Bone marrow (tissue), 2 donors: ENCODE results near the gene MAP1LC3B2.

Experiments
- DNase-seq, 2 donors: peaks; one replicate each; lab custom pipeline; 2025; lab: John Stamatoyannopoulos, UW

MAP1LC3B2 gene

DNA sequence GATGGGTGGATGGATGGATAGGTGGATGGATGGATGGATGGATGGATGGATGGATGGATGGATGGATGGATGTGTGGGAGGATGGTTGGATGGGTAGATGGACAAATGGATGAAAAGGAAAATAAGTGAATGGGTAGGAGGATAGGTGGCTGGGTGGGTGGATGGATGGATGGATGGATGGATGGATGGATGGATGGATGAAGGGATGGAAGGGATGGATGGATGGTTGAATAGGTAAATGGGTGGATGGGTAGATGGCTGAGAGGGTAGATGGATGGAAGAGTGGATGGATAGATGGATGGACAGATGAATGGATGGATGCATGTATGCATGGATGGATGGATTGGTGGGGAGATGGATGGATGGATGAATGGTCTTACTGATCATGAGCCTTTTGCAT lies 36.5 kb downstream of the MAP1LC3B2 start:
- no peak for DNase-seq

DNA sequence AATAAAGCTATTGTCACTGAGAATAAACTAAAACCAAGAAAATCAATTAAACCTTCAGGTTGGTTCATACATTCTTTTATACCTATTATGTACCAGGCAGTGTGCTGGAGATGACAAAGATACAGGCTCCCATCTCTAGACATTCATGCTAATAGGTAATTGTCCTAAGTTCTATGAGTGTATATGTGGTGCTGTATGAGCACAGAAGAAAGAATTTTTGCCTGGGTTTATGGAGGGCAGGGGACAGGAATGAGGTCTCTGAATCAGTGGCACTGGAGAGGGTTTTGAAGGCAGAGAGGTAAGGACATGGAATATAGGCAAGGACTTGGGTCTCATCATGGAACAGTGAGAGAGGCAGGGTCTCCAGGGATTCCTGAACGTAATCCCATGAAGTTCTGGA lies 38.7 kb downstream of the MAP1LC3B2 start:
- DNase-seq = no peak

DNA sequence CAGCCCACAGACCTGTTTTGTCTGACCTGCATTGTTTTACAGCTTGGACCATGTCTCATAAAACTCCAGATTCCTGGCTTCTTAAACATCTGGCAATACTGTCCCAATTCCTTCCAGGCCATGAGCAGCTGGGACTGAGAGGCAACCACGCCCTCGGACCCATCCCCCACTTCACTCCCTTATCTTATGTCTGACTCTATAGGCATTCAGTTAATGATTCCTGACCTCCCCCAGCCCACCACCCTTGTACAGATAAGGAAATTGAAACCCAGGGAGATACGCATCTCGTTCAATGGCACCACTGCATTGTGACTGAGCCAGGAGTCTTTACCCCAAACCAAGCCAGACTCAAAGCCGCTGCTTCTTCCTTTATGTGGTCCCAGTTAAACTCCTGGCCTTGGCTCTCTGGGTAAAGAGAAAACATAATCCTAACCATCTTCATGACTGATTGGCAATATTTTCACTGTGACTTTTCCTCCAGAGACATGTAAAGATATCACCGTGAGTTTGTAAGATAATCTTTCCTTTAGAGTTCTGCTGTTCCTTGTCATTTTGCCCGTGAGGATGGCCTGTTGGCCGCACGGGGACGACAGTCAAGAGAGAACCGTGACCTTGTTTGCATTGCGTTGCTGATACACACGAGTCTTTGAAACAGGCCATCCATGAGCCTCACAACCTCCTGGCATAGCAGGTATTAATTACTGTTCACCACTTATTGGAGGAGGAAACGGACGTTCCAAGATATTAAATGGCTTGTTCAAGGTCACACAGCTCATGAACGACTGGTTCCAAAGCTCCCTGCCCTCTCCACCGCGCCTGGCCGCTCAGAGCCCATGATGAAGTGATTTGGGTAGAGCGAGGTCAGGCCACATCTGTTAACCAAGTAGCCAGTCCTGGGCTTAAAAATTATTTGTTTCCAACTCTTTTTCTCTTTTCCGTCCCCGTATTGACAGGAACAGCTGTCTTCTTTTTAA lies 39.4 kb downstream of the MAP1LC3B2 start:
- DNase-seq = no peak

DNA sequence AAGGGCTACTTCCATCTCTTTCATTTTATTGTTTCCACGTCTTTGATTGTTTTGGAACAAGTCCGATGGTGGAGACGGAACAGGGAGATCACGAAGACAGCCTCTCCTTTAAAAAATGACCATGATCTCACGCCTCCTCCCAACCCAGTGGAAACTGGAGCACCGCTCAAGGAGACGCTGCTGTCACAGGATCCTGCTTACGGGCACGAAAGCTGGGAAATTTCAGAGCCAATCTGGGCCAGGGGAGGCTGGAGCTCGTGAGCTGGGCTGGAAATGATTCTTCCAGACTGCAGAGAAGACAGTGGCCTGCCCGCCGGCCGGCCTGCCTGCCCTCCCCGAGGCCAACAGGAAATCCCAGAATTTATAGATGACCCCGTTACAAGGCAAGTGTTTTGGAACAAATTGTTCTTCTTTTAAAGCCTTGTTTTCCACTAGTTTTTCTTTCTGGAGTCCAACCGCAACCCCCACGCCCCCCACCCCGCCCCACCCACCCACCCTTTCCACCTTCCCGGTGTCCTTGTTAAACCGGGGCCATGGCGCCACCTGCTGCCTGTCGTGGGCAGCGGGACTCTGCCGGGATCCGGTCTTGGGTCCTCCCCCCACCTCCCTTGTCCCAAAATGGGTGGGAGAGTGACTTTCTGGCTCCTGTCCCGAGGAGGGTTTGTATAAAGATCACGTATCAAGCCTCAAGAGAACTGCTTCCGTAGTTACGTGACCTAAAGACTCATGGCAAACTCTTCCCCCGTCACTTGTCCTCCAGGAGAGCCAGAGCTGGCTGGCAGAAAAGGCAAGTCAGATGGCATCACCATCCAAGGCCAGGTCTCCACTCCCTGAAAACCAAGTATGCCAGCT lies 40.3 kb downstream of the MAP1LC3B2 start:
- peak in 1 of 2 donors; percentile 33 for DNase-seq

DNA sequence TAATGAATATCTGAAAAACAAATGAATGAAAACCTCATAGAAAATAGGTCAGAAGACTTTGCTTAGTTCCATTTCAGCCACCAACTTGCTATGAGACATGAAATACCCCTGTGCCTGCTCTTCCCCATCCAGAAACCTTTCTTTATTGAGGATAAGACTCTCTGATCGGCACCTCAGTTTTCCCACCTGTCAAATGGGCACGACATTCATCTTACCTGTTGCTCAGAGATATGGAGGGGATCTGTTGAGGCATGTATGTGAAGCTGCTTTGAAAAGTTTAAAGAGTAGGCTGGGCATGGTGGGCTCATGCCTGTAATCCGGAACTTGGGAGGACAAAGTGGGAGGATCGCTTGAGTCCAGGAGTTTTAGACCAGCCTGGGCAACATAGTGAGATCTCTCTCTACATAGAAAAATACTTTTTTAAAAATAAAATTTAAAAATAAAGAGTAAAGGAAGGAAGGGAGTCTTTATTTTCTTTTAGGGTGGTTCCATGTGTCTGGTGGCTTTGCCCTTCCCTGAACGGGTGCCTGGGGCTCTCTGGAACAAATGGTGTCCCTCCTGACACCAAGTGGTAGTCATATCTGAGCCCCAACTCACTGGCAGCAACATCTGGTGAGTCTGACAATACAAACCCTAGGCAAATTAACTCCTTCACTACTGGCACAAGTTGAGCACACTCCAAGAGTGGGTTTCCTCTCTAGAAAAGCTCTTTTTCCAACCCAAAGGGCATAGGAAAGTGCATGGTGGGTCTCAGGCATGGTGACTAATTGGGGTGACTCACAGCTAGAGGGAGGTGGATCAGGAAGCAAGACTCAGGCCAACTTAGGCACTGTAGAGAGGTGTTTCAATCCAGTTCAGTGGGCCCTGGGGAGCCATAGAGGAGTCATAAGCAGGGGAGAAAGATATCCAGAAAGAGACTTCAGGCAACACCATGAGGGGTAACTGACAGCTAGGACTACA lies 42.1 kb downstream of the MAP1LC3B2 start:
- peak; percentile 38 to 99 for DNase-seq

DNA sequence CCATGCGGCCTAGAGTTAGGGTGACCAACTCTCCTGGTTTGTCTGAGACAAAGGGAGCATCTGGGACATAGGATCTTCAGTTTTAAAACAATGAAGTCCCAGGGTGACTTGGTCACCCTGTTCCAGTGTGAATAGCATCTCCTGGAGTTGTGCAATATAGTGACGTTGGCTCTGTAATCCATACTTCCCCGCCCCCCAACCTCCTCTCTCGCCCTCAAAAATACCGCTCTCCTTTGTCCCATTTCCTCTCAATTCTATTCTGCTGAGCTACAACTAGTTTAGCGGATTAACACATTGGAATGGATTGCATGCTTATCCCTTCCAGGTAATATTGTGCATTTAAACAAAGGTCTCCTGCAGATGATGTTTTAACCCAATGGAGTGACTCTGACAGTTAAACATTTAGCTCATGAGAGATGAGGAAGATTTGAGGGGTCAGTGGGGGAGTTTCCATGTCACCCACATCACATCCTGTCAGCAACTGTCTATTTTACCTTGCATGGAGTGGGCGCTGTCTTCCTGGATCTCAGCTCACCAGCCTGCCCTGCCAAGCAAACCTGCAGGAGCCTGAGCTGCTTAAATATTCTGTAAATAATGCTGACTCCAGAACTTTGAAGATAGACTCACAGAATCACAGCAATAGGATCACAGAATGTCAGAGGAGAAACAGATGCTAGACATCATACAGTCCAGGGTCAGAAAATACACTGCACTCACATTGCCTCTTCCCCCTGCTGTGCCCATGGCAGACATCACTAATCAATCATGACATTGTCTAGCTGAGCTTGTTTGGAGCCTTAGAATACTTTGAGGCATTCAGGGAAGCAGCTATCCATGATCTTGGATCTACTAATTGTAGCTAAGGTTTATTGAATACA lies 43.0 kb downstream of the MAP1LC3B2 start:
- peak in 1 of 2 donors; percentile 10 for DNase-seq

DNA sequence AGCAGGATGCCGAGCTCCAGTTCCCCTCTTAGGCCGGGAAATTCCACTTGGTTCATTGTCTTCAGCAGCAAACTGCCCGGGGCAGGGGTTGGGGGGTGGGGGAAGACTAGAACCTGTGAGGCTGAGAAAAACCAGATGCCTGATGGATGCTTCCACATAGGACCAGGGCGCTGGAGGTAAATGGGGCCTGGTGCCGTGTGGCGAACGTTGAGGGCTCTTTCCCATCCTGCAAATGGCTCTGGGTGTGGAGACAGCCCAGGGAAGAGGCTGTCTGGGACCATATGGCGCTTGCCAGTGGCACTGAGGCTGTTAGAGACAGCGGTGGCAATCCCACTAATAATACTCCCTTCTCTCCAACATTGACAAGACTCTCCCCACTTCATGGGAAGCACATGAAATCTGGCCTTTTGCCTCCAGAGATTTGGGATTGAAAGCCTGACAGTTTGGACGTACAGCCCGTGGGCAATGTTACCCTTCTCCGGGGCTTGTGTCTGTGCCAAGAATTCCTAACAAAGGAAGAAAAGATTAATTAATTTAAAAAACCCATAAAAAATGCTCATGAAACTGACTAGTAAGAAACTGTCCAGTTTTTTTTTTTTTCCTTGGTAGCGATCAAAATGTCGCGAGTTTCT lies 44.5 kb downstream of the MAP1LC3B2 start:
- DNase-seq = no peak

DNA sequence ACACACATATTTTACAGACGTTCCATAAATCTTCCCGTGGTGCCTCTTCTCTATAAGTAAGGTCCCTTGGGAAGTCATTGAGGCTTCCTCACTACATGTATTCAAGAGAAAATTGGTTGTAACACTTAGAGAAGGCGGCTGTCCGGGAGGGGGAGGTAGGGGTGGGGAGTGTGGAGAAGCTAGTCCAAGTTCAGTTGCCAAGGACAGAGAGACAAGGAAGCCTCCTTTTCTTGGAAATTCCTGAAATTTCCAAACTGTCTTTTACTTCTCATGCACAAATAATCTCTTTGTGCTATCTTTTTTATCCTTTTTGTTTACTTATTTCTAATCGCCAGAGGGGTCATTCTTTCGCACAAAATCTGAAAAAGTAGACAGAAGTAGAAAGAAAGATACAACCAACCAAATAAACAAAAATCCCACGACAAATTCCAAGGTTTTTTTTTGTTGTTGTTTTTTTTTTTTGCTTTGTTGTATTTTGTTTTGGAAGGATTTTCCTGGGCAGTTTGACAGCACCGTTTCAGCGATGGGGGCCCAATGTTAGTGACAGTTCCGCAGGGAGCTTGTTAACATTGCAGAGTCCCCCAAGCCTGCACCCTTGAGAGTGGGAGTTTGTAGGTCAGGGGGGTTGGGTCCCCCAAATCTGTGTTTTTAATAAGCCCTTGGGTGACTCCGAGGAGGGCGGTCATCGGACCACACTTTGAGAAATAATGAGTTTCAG lies 45.2 kb downstream of the MAP1LC3B2 start:
- DNase-seq = no peak

DNA sequence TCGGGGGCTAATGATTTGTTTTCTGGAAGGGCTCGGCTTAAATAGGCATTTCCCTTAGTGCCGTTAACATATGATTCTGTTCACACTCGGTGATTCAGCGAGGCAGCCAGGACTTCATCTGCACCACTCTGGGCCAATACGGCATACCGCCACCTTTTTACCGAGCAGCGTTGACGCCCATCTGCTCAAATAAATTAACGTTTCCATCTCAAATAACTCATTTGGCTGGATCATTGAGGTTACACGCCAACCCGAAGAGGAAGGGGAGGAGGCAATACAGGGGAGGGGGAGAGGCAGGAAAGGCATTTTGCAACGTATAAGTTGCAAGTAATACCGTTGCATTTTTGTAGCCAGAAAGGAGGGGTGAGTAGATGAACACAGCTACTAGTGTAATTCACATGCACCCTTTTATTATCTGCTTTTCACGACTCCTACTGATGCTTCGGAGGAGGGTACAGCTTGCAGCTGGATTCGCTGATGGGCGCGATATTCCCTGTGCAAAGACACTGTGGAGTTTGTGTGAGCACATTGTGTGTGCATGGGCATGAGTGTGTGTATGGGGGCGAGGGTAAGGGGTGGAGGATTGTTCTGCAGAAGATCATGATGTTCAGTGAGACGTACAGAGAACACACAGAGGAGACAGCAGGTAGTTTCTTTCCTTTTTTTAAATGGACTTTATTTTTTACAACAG lies 45.9 kb downstream of the MAP1LC3B2 start:
- no peak for DNase-seq

DNA sequence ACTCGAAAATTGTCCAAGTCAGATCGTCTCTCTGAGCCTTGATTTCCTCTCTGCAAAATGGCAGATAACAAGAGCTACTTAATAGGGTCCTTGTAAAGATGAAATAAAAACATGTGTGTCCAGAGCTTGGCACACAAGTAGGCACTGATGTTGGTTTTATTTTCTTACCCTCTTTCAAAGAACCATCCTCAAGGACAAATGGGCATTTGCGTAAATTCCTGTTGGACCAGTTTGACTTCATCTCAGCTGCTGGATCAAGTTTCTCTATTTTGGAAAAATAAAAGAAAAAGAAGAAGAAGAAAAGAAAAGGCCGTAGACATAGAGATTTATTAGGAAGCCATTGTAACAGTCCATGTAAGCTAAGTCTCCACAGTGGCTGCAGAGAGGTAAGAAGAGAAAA lies 47.2 kb downstream of the MAP1LC3B2 start:
- no peak for DNase-seq

DNA sequence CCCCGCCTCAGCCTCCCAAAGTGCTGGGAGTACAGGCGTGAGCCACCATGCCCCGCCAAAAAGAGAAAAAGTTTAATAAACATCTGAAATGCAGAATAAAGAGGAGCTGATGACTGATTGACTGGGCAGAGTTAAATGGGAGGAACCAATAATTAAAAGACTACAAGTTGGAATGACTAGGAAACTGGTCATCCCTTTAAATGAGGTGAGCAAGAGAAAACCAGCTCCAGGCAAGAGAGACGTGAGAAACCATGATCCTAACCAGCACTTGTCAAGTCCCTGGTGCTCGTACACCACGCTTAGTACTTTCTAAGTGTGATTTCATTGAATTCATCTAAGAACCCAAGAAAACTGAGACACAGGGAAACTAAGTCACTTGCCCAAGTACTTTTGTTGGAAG lies 47.9 kb downstream of the MAP1LC3B2 start:
- no peak for DNase-seq

DNA sequence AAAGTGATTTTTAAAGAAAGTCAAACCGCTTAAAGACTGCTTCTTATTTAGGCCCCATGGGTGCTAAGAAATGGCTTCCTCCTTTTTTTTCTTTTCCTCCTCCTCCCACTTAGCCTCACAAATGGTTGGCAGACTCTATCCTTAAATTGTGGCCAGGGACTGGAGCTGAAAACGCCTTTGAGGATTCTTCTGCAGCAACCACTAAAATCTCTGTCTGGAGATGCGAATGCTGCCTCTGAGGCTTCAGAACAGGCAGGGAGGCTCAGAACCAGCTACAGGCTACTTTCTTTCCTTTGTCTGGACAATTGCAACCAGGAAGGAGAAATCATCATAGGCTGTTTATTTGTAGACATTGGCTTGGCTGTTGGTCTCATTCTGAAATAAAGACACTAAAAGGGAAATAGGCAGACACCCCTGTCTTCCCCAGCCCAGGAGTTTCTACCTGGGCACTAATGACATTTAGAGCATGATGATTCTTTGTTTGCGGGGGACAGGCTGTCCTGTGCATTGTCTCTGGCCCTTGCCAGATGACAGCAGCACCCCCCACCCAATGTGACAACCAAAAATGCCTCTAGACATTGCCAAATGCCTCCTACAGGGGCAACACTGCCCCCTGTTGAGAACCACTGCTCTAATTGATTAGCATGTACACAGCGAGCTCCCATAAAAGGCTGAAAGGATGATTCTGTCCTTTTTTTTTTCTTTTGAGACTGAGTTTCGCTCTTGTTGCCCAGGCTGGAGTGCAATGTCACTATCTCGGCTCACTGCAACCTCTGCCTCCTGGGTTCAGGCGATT lies 50.3 kb downstream of the MAP1LC3B2 start:
- DNase-seq = peak in 1 of 2 donors; percentile 30

DNA sequence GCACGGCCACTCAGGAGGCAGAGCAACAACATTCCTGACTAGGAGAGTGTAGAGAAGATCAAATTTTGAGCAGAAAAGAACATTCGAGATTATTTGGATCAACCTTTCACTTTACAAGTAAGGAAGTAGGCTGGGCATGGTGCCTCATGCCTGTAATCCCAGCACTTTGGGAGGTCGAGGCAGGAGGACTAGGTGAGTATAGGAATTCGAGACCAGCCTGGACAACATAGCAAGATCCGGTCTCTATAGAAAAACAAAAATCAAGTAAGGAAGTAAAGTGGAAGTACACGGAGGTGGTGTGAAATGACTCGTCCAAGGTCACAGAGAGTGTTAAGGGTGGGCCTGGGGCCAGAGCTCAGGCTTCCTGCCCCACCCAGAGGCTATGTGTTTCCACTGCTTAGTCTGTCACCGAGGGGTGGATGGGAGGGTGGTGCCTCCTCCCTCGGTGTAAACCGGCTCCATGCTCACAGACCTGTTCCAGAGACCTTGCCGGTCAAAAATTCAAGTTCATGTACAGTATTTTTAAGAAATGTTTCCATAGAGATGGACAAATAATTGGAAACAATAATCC lies 51.9 kb downstream of the MAP1LC3B2 start:
- peak in 1 of 2 donors; percentile 42 for DNase-seq

DNA sequence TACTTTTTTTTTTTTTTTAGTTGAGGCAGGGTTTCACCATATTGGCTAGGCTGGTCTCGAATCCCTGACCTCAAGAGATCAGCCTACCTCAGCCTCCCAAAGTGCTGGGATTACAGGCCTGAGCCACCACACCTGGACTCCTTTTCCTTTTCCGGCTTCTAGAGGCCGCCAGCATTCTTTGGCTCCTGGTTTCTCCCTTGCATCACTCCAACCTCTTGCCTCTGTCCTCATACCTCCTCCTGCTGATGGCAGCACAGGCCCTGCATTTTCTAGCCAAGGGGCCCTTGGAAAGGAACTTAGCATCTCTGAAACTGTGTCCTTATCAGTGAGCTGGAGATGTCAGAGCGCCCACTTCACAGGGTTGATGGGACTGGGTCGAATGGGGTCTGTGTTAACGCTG lies 53.3 kb downstream of the MAP1LC3B2 start:
- no peak for DNase-seq

DNA sequence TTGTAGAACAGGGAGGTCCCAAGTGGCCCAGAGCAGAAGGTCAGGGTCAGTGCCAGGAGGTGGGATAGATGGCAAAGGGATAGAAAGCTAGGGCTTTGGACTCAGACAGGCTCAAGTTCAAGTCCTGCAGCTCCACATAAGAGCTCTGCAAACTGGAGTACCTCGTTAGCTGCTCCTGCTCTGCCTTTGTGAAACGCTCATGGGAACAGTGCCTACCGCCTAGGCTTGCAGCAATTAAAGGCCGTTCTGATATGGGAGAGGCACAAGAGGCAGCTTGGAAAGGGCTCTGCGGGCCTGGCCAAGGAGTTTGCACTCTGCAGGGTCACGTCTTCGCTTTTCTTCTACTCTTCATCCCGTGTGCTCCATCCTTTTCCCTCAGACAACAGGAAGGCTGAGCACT lies 54.1 kb downstream of the MAP1LC3B2 start:
- DNase-seq = no peak

DNA sequence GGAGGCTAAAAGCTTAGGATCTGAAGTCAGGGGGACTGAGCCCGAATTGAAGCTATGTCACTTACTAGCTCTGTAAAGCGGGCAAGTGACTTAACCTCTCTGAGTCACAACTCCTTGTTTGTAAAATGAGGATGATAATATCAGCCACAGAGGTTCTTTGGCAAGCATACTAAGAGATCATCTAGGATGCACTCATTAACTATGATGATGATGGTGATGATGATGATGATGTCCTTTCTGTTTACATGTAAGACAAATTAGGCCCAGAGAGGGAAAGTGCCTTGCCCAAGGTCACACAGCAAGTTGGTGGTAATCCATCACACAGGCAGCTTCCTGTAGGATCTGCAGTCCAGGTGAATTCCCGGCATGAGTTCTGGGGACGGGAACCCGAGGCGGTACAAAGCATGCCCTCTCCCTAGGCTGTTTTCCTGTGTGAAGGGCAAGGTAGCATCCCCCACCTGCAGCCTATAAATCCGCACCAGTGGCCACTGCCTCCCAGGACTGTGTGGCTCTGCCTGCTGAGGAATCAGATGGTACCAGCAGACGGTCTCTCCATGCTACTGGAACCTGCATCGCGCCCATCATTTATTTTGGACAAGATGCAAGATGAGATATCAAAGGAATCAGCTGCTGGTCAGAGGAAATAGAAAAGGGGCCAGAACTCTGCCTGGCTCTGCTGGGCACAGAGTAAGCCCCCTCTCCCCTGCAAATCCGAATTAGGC lies 55.2 kb downstream of the MAP1LC3B2 start:
- DNase-seq = no peak
